ENCODE measurements around the gene POMT2. TPM values are rescaled to one million over a fixed set of nuclear protein-coding genes. Genes with fewer than 3 reads are reported as not detected.

POMT2 gene
- total RNA-seq, 1 donor from 2014 or later = 51.5 TPM

DNA sequence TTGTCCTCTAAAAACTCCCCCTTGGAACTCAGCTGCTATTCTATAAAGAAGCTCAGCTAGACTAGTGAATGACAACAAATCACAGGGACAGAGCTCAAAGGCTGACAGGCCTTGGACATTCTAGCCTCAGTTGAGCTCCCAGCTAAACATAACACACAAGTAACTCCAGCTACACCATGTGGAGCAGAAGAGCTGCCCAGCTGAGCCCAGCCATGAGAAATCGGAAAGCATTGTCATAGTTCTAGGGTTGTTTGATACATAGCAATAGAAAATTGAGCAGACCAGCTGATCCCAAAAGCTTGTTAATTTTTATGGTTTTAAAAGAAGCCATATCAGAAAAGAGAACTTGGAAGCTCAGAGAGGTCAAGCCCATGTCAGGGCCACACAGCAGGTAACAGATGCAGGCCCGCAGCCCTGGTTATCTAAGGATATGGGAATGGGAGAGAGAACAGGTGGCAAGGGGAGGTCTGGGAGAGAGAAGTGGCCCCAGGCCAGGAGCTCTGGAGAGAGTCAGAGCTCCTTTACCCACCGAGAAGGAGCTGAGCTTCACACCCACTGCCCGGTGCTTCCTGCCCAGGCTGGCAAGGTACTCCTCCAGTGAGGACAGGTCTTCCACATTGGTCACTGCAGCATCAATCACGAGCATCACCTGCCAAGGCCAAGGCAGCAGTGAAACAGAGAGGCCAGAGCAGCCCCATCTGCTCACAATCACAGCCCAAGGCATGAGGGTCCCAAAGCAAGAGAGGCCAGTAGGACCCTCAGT, 52.6 kb downstream of the POMT2 start:
- Mint-ChIP-seq H3K9me3 (peaks cover 5% of the 10 kb centered on the region), H3K27ac (no peak overlapping the region), H3K4me1 (ENCODE audit: unreplicated experiment) (no peaks in the 10 kb centered on the region), H3K4me3 (no peak overlapping the region), H3K36me3 (no peaks in the 10 kb centered on the region), H3K27me3 (peaks cover 66% of the 10 kb centered on the region)
- no peak for DNase-seq (ENCODE audit: extremely low spot score, unreplicated experiment)
- TF ChIP-seq, protein P1, sequence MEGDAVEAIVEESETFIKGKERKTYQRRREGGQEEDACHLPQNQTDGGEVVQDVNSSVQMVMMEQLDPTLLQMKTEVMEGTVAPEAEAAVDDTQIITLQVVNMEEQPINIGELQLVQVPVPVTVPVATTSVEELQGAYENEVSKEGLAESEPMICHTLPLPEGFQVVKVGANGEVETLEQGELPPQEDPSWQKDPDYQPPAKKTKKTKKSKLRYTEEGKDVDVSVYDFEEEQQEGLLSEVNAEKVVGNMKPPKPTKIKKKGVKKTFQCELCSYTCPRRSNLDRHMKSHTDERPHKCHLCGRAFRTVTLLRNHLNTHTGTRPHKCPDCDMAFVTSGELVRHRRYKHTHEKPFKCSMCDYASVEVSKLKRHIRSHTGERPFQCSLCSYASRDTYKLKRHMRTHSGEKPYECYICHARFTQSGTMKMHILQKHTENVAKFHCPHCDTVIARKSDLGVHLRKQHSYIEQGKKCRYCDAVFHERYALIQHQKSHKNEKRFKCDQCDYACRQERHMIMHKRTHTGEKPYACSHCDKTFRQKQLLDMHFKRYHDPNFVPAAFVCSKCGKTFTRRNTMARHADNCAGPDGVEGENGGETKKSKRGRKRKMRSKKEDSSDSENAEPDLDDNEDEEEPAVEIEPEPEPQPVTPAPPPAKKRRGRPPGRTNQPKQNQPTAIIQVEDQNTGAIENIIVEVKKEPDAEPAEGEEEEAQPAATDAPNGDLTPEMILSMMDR (conservative IDR thresholded peaks at IDR 0.05) = no peak

GRCh38 chr14:77266336-77266735, 54.3 kb downstream of the POMT2 start:
- H3K27me3 Mint-ChIP-seq = peaks cover 56% of the 10 kb centered on the region
- peaks cover 5% of the 10 kb centered on the region for H3K9me3 Mint-ChIP-seq
- H3K36me3 Mint-ChIP-seq = no peaks in the 10 kb centered on the region
- TF ChIP-seq, protein P1 (conservative IDR thresholded peaks at IDR 0.05) = no peak
- DNase-seq (ENCODE audit: extremely low spot score, unreplicated experiment) = no peak
- no peak overlapping the region for H3K4me3 Mint-ChIP-seq
- no peak overlapping the region for H3K27ac Mint-ChIP-seq
- no peaks in the 10 kb centered on the region for H3K4me1 Mint-ChIP-seq (ENCODE audit: unreplicated experiment)

DNA sequence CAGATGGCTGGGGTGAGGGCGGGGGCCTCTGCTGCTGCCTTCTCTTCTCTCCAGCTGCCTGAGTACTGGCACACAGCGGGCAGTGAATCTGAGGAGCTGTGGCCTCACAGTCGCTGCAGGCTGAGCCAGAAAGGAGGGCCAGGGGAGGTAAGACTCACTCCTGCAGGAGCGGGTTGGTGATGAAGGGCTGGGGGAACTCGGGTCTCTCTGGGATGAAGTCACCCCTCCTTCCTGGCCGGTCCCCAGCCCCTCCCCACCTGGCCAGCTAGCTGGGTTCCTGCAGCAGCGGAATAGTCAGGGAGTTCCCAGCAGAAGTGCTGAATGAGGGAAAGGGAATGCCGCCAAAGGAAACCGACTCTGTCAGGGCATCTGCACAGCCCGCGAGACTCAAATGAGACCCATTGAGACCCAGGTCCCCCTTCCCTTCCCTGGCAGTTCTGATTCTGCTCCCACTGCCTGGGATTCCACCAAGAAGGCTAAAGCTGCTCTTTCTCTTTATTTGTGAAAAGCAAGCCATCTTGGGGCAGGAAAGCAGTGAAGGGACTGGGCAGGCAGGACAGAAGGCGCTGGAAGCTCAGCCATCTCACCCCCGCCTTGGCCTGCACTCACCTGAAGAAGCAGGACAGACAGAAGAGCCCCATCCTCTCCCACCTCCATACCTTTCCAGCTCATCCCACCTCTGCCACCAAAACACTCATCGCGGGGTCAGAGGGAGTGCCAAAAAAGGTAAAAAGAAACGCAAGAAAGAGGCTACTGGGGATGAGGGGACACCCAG, 54.9 kb downstream of the POMT2 start:
- Mint-ChIP-seq H3K9me3 (peaks cover 5% of the 10 kb centered on the region), H3K27me3 (peaks cover 56% of the 10 kb centered on the region), H3K27ac (no peak overlapping the region), H3K4me1 (ENCODE audit: unreplicated experiment) (no peaks in the 10 kb centered on the region), H3K4me3 (no peak overlapping the region), H3K36me3 (no peaks in the 10 kb centered on the region)
- TF ChIP-seq, protein P1 (conservative IDR thresholded peaks at IDR 0.05) = no peak
- DNase-seq (ENCODE audit: extremely low spot score, unreplicated experiment) = no peak

DNA sequence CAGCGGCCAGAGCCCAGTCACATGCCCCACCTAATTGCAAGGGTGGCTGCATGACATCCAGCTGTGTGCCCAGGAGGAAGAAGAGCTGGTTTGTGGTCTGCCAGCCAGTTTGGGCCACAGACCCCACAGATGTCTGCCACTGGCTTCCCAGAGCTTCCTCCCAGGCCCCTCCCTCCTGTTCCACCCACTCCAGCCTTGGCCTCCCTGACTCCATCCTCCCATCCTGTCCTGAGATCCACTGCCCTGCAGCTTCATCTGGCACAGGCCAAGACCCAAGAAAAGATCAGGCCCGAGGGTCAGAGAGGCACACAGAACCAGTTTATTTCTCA, 55.5 kb downstream of the POMT2 start:
- no peak for DNase-seq (ENCODE audit: extremely low spot score, unreplicated experiment)
- Mint-ChIP-seq H3K36me3 (no peaks in the 10 kb centered on the region), H3K27ac (no peak overlapping the region), H3K9me3 (peaks cover 5% of the 10 kb centered on the region), H3K27me3 (peaks cover 54% of the 10 kb centered on the region), H3K4me3 (no peak overlapping the region), H3K4me1 (ENCODE audit: unreplicated experiment) (no peaks in the 10 kb centered on the region)
- TF ChIP-seq, protein P1 (conservative IDR thresholded peaks at IDR 0.05) = no peak

DNA sequence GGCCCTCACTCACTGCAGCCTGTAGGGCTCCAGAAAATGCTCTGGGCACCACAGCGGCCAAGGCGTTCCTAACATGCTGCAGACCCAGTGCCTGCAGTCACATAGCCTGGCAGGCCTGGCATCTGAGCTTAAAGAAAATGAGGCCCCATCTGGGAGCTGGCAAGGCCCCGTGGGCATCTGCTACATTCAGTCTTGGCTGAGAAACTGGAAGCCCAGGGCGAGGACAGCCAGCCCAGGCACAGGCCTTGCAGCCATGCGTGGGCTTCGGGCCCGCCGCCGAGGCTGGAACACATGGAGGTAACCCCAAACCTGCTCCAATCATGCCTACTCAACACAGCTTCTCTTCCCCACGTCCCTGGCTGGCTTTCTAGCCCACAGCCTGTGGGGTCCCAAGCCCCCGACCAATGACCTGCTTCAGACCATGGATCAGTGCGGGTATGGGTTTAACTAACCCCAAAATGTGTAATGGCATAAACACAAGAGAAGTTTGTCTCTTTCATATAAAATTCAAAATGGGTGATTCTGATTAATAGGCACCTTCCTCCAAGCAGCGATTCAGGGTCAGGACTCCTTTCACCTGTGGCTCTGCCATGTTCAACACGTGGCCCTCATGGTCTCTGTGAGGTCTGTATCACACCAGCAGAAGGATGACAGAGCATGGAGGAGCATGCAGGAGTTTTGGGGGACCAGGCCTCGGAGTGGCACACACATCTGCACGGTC, 56.1 kb downstream of the POMT2 start:
- TF ChIP-seq, protein P1 (conservative IDR thresholded peaks at IDR 0.05) = no peak
- H3K9me3 Mint-ChIP-seq = peaks cover 5% of the 10 kb centered on the region
- no peaks in the 10 kb centered on the region for H3K36me3 Mint-ChIP-seq
- H3K27ac Mint-ChIP-seq = no peak overlapping the region
- no peak overlapping the region for H3K4me3 Mint-ChIP-seq
- H3K4me1 Mint-ChIP-seq (ENCODE audit: unreplicated experiment) = no peaks in the 10 kb centered on the region
- no peak for DNase-seq (ENCODE audit: extremely low spot score, unreplicated experiment)
- peaks cover 49% of the 10 kb centered on the region for H3K27me3 Mint-ChIP-seq
